HG03159 (cell line): ENCODE measurements around the gene MLEC.
A peak's percentile ranks its signal among the peaks of the same experiment; 100 is the strongest.
"Not testable (repeated sequence)": the region's sequence is repeated elsewhere in the genome, so short reads cannot be mapped to it uniquely, and the experiment has no call there.

Experiments
- ATAC-seq: cut with Tn5 transposase; IDR thresholded peaks from one replicate; pipeline ENCODE4 v1.9.1; 2021; ENCODE audit warnings: mild to moderate bottlenecking, moderate library complexity; ENCODE audit not compliant: unreplicated experiment

MLEC gene

DNA sequence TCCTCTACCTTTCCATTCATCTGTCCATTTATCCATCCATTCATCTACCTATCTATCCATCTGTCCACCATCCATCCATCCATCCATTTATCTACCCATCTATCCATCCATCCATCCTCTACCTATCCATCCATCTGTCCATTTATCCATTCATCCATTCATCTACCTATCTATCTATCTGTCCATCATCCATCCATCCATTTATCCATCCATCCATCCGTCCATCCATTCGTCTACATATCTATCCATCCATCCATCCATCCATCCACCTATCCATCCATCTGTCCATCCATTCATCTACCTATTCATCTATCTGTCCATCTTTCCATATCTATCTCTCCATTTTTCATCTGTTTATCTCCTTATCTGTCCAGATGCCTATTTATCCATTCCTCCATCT lies 25.5 kb upstream of the MLEC start:
- ATAC-seq, result no peak

GRCh38 chr12:120662879-120663278 lies 24.1 kb upstream of the MLEC start:
- no peak for ATAC-seq

GRCh38 chr12:120663741-120664140 lies 23.2 kb upstream of the MLEC start:
- no peak for ATAC-seq

DNA sequence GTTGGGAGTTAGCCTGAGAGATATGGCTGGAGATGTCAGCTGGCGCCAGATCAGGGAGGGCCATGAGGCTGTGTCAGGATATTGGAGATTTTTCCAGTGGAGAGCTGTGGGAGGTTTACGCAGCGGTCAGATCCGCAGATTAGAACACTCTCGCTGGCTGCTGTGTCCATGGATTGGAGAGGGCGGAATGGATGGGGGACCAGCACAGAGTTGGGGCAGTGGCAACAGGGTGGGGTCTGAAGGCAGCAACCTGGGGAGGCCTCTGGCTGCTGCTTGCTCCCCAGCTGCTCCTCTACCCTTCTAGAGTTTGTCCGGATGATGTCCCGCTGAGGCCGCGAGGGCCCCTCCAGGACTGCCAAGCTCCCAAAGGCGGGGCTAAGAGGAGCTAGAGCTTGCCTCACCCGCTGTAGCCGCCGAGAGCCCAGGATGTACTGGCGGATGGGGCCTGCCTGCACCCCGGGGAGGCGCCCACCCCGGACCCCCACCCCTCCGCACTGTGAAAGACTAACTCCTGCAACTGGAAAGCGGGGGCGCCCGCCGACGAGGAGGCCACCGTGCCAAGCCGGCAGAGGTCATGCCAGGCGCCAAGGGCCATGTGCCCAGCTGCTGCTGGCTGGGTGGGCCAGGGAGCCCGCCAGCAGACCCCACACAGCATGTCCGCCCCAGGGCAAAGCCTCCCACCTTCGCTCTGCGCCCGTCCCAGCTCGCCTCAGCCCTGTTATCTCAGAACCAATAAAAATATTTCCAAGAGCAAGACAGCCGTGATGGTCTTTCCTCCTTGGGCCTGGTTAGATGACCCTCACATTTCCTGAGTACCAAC lies 20.2 kb upstream of the MLEC start:
- no peak for ATAC-seq

DNA sequence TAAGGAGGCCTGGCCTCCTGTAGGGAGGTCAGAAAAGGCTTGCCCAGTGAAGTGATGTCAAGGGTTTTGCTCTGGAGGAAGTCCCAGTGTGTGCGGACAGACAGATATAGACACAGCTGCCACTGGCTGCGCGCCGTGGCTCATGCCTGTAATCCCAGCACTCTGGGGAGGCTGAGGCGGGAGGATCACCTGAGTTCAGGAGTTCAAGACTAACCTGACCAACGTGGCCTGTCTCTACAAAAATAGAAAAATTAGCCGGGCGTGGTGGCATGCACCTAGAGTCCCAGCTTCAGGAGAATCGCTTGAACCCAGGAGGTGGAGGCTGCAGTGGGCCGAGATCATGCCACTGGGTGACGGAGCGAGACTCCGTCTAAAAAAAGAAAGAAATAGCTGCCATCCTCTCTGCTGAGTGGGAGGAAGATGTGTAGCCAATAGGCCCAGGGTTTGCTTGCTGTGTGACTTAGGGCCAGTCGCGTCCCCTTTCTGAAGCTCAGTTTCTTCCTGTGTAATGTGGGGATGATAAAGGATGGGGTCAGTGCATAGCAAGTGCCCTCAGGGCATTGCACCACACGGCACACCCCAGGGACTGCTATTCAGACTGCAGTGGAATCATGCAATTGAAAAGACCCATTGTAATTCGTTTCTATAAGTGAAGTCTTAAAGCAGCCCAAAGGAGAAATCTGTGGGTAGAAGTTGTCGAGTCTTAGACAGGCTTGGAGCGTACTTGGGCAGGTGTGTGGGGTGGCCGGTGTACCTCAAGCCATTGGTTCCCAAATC lies 18.7 kb upstream of the MLEC start:
- ATAC-seq, result no peak

DNA sequence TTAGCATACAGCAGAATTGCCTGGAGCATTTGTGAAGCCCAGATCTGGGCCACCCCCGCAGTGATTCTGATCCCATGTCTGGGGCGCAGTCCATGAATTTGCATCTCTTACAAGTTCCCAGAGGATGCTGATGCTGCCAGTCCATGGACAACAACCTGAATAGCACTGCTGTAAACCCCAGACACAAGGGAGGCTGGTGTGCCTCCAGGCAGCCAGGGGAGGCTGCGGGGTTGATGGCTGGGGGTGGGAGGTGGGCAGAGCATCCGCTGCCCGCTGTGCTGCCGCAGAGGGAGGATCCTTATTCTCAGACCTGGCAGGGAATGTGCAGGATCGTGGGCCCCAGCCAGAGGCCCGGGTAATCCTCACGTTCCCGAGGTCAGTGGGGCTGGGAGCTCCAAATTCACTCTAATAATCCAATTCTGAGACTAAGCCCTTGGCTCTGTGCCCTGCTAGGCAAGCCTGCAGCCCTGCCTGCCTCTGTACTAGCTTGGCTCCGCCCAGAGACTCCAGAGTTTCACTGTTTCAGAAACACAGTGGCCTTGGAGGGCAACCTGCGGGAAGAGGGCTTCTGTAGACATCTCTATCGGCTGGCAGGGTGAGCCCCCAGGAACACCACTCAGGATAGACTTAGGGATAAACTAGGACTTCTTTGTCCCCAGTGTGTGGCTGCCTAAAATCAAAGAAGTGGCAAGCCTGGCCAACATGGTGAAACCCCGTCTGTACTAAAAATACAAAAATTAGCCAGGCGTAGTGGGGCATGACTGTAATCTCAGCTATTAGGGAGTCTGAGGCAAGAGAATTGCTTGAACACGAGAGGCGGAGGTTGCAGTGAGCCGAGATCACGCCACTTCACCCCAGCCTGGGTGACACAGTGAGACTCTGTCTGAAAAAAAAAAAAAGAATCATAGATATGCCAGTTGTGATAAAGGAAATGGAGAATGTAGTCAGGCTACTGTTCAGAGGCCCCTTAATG lies 17.8 kb upstream of the MLEC start:
- ATAC-seq, result peak; percentile 58

DNA sequence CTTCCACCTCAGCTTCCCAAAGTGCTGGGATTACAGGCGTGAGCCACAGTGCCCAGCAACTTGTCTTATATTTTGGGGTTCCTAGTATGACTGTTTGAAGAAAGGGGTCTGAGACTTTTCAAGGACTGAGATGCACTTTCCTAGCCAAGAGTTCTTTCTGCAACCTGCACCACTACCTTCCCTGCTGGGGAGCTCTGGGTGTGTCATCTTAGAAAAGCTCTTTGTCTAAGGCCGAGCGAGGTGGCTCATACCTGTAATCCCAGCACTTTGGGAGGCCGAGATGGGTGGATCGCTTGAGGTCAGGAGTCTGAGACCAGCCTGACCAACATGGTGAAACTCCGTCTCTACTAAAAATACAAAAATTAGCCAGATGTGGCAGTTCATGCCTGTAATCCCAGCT lies 16.7 kb upstream of the MLEC start:
- not testable (repeated sequence) for ATAC-seq

DNA sequence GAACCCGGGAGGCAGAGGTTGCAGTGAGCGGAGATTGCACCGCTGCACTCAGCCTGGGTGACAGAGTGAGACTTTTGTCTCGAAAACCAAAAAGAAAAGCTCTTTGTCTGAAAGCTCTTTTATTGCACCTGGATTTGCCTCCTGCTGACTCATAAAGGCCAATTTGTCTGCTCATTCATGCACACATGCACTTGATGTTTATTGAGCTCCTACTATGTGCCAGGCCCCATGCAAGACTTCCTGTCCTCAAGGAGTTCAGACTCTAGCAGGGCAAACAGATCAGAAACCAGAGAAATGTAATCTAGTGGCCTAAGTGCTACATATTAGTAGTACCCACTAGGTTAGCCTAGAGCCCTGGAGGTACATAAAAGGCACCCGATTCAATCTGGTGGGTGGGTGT lies 16.3 kb upstream of the MLEC start:
- no peak for ATAC-seq

- no peak for ATAC-seq
These were observed 12.8 kb upstream of the MLEC start for GRCh38 chr12:120674097-120674636.

- ATAC-seq, result peak; percentile 66
These were observed 9.0 kb upstream of the MLEC start for GRCh38 chr12:120677765-120678473.

- no peak for ATAC-seq
These were observed 8.4 kb upstream of the MLEC start for GRCh38 chr12:120678572-120678971.

GRCh38 chr12:120680165-120680738 lies 6.7 kb upstream of the MLEC start:
- ATAC-seq, result no peak

- ATAC-seq, result peak; percentile 0
These were observed 2.4 kb upstream of the MLEC start for GRCh38 chr12:120684523-120684932.

DNA sequence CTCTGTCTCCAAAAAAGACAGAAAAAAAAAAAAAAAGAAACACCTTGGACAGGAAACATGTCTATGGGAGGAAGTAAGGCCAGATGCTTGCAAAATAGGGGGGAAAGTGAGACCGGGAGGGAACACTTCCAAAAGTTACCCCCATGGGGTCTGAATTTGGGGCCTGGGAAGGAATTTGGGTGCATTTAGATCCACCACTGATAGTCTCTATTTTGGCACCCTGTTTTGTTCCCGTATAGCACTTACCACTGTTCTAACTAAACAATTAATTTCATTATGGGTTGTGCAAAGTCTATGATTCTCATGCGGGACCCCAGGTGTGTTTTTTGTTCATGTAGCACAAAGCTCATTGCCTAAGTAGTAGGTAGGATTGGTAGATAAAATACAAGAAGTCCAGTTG lies 1.4 kb upstream of the MLEC start:
- no peak for ATAC-seq

DNA sequence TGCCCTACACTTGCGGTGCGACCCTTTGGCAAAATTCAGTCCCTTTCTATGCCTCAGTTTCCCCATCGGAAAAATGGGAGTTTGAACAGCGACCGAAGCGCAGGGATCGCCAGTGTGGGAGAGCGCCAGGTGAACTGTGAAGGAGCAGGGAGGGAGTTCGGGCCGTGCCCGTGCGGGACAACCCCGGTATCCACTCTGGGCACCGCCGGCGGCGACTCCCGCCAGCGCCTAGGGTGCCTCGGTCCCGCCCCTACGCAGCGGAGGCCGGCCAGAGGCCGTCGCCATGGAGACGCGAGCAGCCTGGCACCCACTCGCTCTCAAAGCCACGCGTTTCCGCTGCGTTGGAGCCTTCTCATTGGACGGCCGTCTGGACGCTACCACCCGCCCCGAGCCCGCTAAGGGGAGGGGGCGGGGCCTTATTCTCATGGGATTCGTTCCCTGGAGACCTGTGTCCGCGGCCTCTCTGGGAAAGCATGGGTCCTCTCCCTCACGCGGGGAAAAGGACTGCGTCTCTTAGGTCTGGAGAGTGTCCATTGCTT lies 729 bp upstream of the MLEC start:
- ATAC-seq, result peak; percentile 66

- no peak for ATAC-seq
These were observed 785 bp downstream of the MLEC start for GRCh38 chr12:120687578-120688289.

- no peak for ATAC-seq
These were observed 1.6 kb downstream of the MLEC start for GRCh38 chr12:120688527-120689071.

DNA sequence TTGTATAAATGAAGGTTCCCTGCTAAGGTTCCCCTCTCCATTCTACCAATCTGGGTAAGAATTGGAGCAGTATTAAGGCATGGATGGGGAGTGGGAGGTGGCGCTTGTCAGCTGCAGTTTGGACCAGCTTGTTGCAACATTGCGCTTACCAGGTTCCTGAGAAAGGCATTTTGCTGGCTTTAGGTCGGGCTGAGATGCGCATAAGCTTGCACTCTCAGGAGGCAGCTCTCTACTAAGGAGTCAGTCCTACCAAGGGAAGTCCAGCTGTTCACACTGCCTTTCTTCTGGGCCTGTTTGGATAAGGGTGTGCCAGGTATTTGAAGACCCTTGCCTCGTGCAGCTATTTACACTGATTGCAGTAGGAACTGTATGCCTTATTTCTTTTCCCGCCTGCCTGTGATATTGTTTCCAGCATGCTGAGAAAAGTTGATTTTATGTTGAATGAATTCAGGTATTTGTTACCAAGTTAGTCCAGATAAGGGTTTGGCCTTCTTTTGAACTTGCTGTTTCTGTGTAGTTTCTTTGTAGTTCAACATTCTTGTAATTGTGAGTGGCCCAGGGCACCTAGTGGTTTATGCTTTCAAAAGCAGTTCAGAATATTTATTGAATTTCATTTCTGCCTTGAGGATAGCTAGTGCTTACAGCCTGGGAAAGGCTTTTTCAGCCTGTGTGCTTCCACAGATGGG lies 2.6 kb downstream of the MLEC start:
- no peak for ATAC-seq
